ENCODE results near the gene NHERF1. TPM values are rescaled to one million over a fixed set of nuclear protein-coding genes. Genes with fewer than 3 reads are reported as not detected.

Gene NHERF1
- total RNA-seq, 1 donor from 2014 or later, result 6.8 TPM

DNA sequence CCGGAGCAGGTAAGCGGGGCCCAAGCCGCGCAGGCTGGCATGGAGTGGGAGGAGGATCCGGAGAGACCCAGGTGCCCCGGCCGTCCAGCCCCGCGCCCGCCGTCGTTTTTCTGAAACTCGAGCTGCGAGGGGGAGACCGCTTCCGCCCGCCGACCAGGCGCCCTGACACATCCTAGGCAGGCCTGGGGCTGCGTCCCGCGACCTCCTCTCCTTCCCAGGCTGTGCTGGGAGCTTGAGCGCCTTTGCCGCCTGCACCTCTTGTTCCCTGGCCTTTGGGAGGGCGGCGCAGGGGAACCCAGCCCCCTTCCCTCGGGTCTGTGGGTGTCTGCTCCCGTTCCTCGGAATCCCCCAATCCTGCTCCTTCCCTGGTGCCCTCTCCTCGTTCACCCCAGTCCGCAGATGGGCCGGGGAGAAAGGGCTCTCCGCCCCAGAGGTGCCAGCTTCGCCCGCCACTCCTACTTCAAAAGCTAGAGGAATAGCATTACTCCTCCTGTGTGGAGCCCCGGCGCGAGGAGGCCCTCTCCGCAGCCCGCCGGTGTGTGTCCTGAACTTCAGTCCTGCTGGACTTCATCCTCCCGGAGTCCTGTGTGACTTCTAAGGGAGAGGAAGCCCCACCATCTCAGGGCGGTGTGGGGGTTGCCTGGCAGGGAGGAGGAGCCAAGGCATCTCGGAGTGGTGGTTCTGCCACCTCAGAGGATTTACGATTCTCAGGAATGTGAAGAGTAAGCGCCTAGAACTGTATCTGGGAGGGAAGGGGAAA is 1.0 kb downstream of the NHERF1 start:
- no peak for DNase-seq (ENCODE audit: low read depth in 2 of 2)

- DNase-seq (ENCODE audit: low read depth in 2 of 2), result no peak
These were observed 1.6 kb downstream of the NHERF1 start for GRCh38 chr17:74750039-74750326.

DNA sequence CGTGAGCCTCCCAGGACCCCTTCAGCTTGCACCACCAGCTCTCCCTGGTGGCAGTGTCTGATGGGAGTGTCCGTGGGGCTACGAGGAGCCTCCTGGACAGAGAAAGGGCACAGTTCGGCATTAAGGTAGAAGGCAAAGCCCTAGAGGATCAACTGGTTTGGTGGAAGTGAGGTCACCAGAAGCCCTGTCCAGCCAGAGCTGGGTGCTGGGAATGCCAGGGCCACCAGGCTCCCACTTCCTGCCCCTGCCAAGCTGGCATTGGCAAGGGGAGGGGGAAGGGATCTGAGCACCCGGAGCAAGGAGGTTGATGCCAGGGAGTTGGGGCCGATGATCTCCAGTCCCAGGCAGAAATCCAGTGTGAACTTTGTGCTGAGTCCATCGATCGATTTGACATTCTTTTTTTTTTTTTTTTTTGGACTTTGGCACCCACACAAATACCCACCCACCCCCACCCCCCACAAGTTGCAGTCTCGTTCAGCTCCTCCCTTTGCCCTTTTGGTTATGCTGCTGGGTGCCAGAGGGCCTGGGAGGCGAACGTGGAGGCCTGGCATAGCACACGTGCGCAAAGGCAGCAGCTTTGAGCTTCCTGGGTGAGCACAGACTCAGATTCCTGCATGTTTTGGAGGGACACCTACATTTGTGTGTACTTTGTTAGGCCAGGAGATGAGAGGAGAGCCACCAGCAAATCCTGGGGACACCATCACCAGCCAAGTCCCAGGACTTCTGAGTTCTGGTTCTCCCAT is 2.1 kb downstream of the NHERF1 start:
- DNase-seq (ENCODE audit: low read depth in 2 of 2), result no peak

GRCh38 chr17:74752415-74752814 is 4.0 kb downstream of the NHERF1 start:
- DNase-seq (ENCODE audit: low read depth in 2 of 2), result no peak

DNA sequence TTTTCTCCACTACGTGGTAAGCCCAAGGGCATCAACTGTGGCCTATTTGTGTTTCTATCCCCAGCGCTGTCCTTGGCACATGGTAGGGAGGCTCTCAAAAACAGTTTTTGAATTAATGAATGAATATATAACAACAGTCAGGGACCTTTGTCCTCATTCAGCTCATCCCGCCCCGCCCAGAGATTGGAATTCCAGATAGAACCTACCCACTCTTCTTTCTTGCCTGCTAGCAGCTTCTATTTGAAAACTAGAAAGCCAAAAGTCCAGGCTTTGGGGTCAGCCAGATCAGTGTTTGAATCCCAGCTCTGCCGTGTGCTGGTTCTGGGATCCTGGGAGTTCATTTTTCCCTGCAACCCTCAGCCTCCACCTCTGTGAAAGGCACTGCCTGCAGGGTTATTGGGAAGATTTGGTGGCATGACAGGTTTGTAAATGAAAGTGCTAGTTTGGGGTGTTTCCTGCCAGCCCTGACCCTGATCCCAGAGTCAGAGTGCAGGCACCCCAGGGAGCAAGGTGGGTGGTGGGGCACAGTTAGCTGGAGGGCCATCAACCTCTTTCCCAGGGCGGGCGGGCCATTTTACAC is 4.5 kb downstream of the NHERF1 start:
- DNase-seq (ENCODE audit: low read depth in 2 of 2), result no peak

DNA sequence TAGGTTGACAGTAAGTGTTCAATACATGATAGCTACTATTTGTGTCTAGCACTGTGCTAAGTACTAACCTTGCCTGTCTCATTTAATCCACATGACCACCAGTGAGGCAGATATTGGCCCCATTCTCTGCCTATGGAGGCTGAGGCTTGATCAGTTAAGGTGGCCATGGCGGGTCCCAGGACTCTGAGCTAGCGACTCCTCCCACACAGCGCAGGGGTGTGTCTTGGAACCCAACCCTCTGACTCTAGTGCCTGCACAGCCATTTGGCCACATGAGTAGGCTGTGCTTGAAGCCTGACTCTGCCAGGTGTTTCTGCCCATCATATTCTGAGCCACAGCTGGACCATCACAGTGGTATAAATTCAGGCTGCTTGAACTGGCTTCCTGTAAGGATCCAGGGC is 6.4 kb downstream of the NHERF1 start:
- no peak for DNase-seq (ENCODE audit: low read depth in 2 of 2)

DNA sequence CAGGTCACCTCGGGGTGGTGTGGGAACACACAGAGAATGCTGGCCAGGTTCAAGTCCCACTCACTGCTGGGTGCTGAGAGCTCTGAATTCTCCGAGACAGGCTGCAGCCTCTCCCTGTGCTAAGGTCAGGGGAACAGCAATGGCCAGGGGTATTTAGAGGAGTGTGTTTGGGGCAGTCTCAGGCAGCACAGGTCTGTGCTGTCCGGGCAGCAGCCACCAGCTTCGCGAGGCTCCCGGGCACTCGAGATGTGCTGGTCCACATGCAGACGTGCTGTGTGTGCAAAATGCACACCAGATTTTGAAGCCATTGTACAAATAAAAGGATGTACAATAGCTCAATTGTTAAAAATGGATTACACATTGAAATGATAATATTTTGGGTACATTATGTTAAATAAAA is 7.1 kb downstream of the NHERF1 start:
- no peak for DNase-seq (ENCODE audit: low read depth in 2 of 2)

GRCh38 chr17:74756891-74757290 is 8.5 kb downstream of the NHERF1 start:
- no peak for DNase-seq (ENCODE audit: low read depth in 2 of 2)

DNA sequence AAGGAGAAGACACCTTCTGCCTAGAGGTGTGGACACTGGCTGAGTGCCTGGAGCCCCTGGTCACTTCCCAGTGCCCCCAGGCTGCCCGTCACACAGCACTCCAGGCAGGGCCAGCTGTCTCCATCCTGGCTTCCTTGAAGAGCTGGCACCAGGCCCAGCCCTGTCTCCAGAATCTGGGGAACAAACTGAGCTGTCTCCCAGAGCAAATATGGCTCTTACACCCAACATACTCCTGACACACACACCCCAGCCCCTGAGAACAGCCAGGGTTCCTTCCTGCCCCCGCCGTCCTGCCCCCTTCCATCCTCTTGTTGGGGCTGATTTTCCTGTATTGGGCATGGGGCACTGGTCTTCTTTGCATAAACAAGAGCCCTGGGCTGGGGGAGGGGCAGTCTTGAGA is 9.1 kb downstream of the NHERF1 start:
- no peak for DNase-seq (ENCODE audit: low read depth in 2 of 2)

GRCh38 chr17:74757931-74758847 is 9.8 kb downstream of the NHERF1 start:
- peak in 1 of 2 donors; percentile 37 for DNase-seq (ENCODE audit: low read depth in 2 of 2)

DNA sequence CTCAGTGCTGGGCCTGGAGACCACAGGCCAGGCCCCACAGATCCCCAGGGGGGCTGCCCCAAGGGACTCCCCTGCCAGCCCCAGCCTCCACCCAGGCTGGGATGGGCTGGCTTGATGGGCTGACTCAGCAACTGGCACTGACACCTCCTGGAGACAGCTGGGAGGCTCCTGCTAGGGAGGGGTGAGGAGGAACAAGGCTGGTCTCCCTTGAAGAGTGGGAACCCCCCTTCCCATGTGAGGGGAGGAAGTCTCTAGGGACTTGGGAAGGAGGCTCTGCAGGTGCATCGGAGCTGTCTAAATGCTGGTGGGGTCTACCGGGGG is 10.4 kb downstream of the NHERF1 start:
- no peak for DNase-seq (ENCODE audit: low read depth in 2 of 2)

DNA sequence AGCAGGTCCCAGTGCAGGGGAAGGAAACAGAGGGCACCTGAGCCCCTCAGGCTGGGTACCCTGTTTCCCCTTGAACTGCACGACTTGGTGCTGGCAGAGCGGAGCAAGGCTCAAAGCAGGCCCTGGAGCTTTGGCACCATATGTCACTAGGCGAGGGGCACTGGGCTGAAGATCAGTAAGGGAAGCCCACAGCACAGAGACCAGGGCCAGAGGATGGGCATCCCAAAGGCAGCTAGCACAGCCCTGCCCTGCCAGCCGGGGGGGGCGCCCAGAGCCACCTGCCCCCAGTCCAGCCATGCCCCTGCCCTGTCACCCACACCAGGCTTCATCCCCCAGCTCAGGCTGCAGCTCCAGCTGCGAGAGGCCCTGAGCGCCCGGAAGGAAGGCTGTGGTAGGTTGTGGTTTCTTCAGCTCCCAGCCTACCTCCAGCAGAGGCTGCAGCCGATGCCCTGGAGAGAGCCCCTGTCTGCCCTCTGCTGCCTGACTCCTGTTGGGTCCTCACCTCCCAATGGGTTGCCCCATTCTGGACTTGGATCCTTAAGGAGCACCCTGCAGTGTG is 10.9 kb downstream of the NHERF1 start:
- DNase-seq (ENCODE audit: low read depth in 2 of 2), result no peak

- no peak for DNase-seq (ENCODE audit: low read depth in 2 of 2)
These were observed 11.5 kb downstream of the NHERF1 start for GRCh38 chr17:74759941-74760340.

DNA sequence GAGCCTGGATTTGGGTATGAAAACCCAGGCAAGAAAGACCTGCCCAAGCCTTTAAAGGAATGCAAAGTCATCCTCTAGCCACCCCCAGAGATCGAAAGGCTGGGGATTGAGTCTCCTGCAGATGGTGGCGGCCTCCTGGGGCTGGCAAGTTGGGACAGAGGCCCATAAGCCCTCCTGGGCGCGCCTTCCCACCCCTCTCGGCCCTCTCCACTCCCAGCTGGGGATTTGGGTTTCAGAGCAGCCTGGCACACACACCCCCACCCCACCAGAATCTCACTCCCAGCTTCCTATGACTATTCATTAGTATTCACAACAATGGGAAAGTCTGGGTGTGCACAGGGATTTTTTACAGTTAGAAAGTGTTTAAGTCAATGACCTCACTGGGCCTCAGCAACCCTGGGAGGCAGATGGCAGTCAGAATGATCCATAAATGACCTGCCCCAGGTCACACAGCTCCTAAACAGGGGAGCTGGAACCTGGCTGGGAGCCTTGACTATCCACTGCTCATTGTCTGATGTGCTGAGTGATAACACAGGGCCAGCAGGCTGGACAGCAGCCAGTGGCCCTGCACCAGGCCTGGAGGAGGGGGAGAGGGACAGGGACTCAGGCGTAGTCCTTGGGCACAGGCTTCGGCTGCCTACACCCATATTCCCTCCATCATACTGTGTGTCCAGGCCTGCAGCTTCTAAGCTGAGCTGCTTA is 12.1 kb downstream of the NHERF1 start:
- peak; percentile 28 to 59 for DNase-seq (ENCODE audit: low read depth in 2 of 2)

GRCh38 chr17:74761419-74761818 is 13.0 kb downstream of the NHERF1 start:
- no peak for DNase-seq (ENCODE audit: low read depth in 2 of 2)

DNA sequence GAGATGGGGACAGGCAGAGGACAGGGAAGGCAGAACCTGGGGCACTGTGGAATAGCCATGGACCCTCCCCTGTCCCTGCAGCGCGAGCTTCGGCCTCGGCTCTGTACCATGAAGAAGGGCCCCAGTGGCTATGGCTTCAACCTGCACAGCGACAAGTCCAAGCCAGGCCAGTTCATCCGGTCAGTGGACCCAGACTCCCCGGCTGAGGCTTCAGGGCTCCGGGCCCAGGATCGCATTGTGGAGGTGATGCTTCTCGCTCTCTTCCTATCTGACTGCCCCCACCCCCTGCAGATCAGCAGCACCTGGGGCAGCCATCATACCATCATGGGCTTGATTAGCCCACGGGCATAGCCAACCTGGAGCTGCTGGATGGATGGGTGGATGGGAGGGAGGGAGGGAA is 13.5 kb downstream of the NHERF1 start:
- DNase-seq (ENCODE audit: low read depth in 2 of 2), result no peak

- DNase-seq (ENCODE audit: low read depth in 2 of 2), result no peak
These were observed 15.3 kb downstream of the NHERF1 start for GRCh38 chr17:74763565-74764387.

DNA sequence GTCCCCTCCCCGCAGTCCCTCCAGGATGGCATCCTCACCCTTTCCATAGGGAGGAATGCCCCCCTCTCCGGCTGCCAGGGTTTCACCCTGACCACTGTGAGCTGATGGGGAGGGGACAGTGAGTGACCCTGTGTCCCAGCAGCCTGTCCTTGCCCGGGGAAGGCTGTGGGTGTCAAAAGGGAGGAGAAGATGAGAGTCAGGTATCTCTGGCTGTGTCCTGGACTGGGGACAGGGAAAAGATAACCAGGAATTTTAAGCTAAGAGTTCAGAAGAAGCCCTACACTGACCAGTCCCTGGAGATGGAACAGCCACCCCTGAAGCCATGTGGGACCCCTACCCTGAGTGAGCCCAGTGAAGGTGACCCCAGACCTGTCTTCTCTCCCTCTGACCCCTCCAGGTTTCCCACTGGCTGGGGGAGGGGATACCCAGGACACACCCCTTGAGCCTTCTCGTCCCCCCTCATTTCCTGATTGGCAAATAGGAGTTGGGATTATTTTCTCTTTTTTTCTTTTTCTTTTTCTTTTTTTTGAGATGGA is 16.4 kb downstream of the NHERF1 start:
- DNase-seq (ENCODE audit: low read depth in 2 of 2), result no peak

- DNase-seq (ENCODE audit: low read depth in 2 of 2), result no peak
These were observed 18.0 kb downstream of the NHERF1 start for GRCh38 chr17:74766413-74766812.

DNA sequence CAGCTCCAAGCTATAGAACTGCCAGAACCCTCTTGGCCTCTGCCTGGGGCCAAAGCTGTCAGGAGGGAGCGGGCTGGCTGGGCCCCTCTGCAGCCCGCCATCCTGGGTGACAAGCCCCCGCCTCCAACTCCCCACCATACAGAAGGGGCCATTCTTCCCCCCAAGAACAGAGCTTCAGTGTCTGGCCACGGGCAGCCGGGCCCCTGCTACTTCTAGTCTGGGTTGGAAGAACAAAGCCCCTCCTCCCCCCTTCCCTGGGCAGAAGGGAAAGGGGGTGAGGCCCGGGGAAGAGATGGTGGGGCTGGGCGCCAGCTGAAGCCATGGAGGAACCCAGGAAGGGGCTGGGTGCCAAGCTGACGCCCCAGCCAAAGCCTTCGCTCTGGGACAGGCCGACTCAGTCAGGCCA is 18.7 kb downstream of the NHERF1 start:
- no peak for DNase-seq (ENCODE audit: low read depth in 2 of 2)
